MCF 10A (cell line): ENCODE measurements around the gene COBL. TPM values are rescaled to one million over a fixed set of nuclear protein-coding genes. Genes with fewer than 3 reads are reported as not detected.

Experiments used
- BruUV-seq: library from RNA; stranded (reverse); fragments of 400-500 nt; replicated peaks from 2 replicates; lab custom pipeline; 2021; lab: Mats Ljungman, UMichigan
- CTCF ChIA-PET: fragments of 300-600 bp; sonication (Branson Sonifier 250); formaldehyde crosslinking; extraction: SDS; loops from one replicate; lab custom pipeline; 2021; ENCODE audit warnings: antibody characterized with exemption, inconsistent platforms; lab: Yijun Ruan, JAX
- POLR2A ChIA-PET: fragments of 300-600, 350-650 bp; sonication (Branson Sonifier 250); formaldehyde crosslinking; extraction: SDS; loops from one replicate; lab custom pipeline; 2020; ENCODE audit warnings: antibody characterized with exemption, inconsistent platforms; lab: Yijun Ruan, JAX
- DNase-seq: peaks from one replicate; pipeline ENCODE4 v3.0.0-alpha.2; 2018; ENCODE audit not compliant: unreplicated experiment
- H3K27ac Mint-ChIP-seq: one replicate; pipeline ENCODE4 v1.8.0; 2022; ENCODE audit warnings: mild to moderate bottlenecking, low read depth, mixed read lengths; ENCODE audit not compliant: unreplicated experiment
- H3K27me3 Mint-ChIP-seq: one replicate; pipeline ENCODE4 v1.8.0; 2022; ENCODE audit warnings: mixed read lengths; ENCODE audit not compliant: insufficient read depth, unreplicated experiment
- H3K36me3 Mint-ChIP-seq: one replicate; pipeline ENCODE4 v1.8.0; 2022; ENCODE audit warnings: mild to moderate bottlenecking, moderate library complexity, mixed read lengths; ENCODE audit not compliant: insufficient read depth, unreplicated experiment
- H3K4me1 Mint-ChIP-seq: one replicate; pipeline ENCODE4 v1.8.0; 2022; ENCODE audit warnings: mixed read lengths; ENCODE audit not compliant: insufficient read depth, unreplicated experiment
- H3K4me3 Mint-ChIP-seq: one replicate; pipeline ENCODE4 v1.8.0; 2022; ENCODE audit warnings: mild to moderate bottlenecking, moderate library complexity, mixed read lengths; ENCODE audit not compliant: unreplicated experiment
- H3K9me3 Mint-ChIP-seq: one replicate; pipeline ENCODE4 v1.8.0; 2022; ENCODE audit warnings: mixed read lengths; ENCODE audit not compliant: unreplicated experiment
- CTCF ChIP-seq: fragments of 200-600 bp; IDR thresholded peaks from one replicate; pipeline ENCODE4 v1.8.0; 2022; ENCODE audit warnings: antibody characterized with exemption, mild to moderate bottlenecking; ENCODE audit not compliant: unreplicated experiment
- intact Hi-C: fragments of 100-400 bp; cut with micrococcal nuclease; formaldehyde crosslinking; loops from 2 replicates; pipeline ENCODE4 v1.14.1; 2022
- total RNA-seq: library from RNA; stranded (reverse); gene quantifications from 2 replicates; pipeline ENCODE4 v1.2.3, GENCODE V29; 2022

Gene COBL
- total RNA-seq, 1 experiment from 2014 or later, result 12.3 TPM

- TF ChIP-seq CTCF, result no peak
- Mint-ChIP-seq H3K27ac (peak overlapping the region; percentile 85), H3K4me1 (peaks cover 9% of the 10 kb centered on the region), H3K9me3 (no peaks in the 10 kb centered on the region), H3K36me3 (no peaks in the 10 kb centered on the region), H3K27me3 (no peaks in the 10 kb centered on the region), H3K4me3 (no peak overlapping the region)
- no TSS peak for BruUV-seq
- intact Hi-C loops, result loop anchor here (5.0 kb wide), 1 partner anchor 33 kb away; the partner anchor contains the start of gene COBL
- DNase-seq, result peak; percentile 95
- POLR2A ChIA-PET, result interaction anchor here (0.7 to 1.9 kb wide), 9 partner anchors 10 to 187 kb away, joined by 3 to 17 read pairs (median 3); no protein-coding TSS in a partner anchor
- CTCF ChIA-PET, result interaction anchor here (1.0 to 11.7 kb wide), 9 partner anchors 7 to 1257 kb away, joined by 3 to 284 read pairs (median 5); partner anchors contain the start of gene ZPBP
Measured at GRCh38 chr7:51349820-51350545, 33.4 kb upstream of the COBL start.

- no TSS peak for BruUV-seq
- Mint-ChIP-seq H3K36me3 (peaks cover 2% of the 10 kb centered on the region), H3K9me3 (no peaks in the 10 kb centered on the region), H3K4me3 (no peak overlapping the region), H3K4me1 (peaks cover 18% of the 10 kb centered on the region), H3K27me3 (no peaks in the 10 kb centered on the region), H3K27ac (no peak overlapping the region)
- DNase-seq, result no peak
- no peak for TF ChIP-seq CTCF
- intact Hi-C loops, result no loop called here
- ChIA-PET POLR2A (interaction anchor here (0.5 to 1.2 kb wide), 3 partner anchors 22 to 33 kb away, joined by 3 read pairs; no protein-coding TSS in a partner anchor), CTCF (interaction anchor here (0.6 to 3.1 kb wide), 11 partner anchors 9 to 183 kb away, joined by 3 to 24 read pairs (median 4); no protein-coding TSS in a partner anchor)
Measured at GRCh38 chr7:51346126-51346525, 29.5 kb upstream of the COBL start.

- Mint-ChIP-seq H3K4me3 (no peak overlapping the region), H3K27me3 (no peaks in the 10 kb centered on the region), H3K36me3 (peaks cover 9% of the 10 kb centered on the region), H3K27ac (no peak overlapping the region), H3K9me3 (no peaks in the 10 kb centered on the region), H3K4me1 (peaks cover 16% of the 10 kb centered on the region)
- peak; percentile 73 for DNase-seq
- BruUV-seq, result no TSS peak
- CTCF ChIA-PET, result interaction anchor here (0.6 to 2.8 kb wide), 10 partner anchors 10 to 963 kb away, joined by 3 to 24 read pairs (median 4); no protein-coding TSS in a partner anchor
- intact Hi-C loops, result no loop called here
- POLR2A ChIA-PET, result interaction anchor here (0.7 to 1.1 kb wide), 2 partner anchors 19 to 119 kb away, joined by 3 to 5 read pairs; no protein-coding TSS in a partner anchor
- no peak for TF ChIP-seq CTCF
Measured at GRCh38 chr7:51344406-51345138, 28.0 kb upstream of the COBL start.

- POLR2A ChIA-PET, result no interaction called here
- BruUV-seq, result no TSS peak
- no peak for DNase-seq
- Mint-ChIP-seq H3K4me3 (no peak overlapping the region), H3K36me3 (peaks cover 9% of the 10 kb centered on the region), H3K4me1 (peaks cover 16% of the 10 kb centered on the region), H3K9me3 (no peaks in the 10 kb centered on the region), H3K27ac (peak overlapping the region; percentile 85), H3K27me3 (no peaks in the 10 kb centered on the region)
- TF ChIP-seq CTCF, result no peak
- CTCF ChIA-PET, result interaction anchor here (0.7 to 2.5 kb wide), 7 partner anchors 11 to 180 kb away, joined by 3 to 8 read pairs (median 3); no protein-coding TSS in a partner anchor
- intact Hi-C loops, result no loop called here
Measured at GRCh38 chr7:51340936-51341335, 24.3 kb upstream of the COBL start.
